SU-DHL-6 (cell line): Measurements from ENCODE around the gene AKR1D1.

Experiments
- CTCF ChIP-seq: fragments of 200-600 bp; sonication (generic); IDR thresholded peaks from one replicate; pipeline ENCODE4 v1.5.1; 2017; ENCODE audit warnings: antibody characterized with exemption, mild to moderate bottlenecking, low read length, moderate library complexity; ENCODE audit not compliant: insufficient read depth, poor library complexity, severe bottlenecking
- EZH2phosphoT487 ChIP-seq: fragments of 200-600 bp; sonication (generic), shearing (Covaris generic); conservative IDR thresholded peaks from 2 replicates; pipeline ENCODE4 v1.6.1; 2018; ENCODE audit warnings: mild to moderate bottlenecking, antibody characterized with exemption, low read length, moderate library complexity, mixed read lengths

GRCh38 chr7:138092486-138093028 lies 16.3 kb downstream of the AKR1D1 start:
- TF ChIP-seq CTCF (no peak), EZH2phosphoT487 (no peak)
